CD4-positive, alpha-beta T cell (primary cell): ENCODE data around the gene RRP8. TPM values are rescaled to one million over a fixed set of nuclear protein-coding genes. Genes with fewer than 3 reads are reported as not detected.

Source experiments
- ATAC-seq: fragments of 200-7000 bp; cut with Tn5 transposase; one replicate; pipeline ENCODE4 v1.10.0; 2022; ENCODE audit warnings: mild to moderate bottlenecking; ENCODE audit not compliant: poor library complexity
- CTCF ChIA-PET: fragments of 350-600 bp; sonication (Branson Sonifier 250); formaldehyde crosslinking; loops from one replicate; lab custom pipeline; 2021; ENCODE audit warnings: antibody characterized with exemption, inconsistent platforms; lab: Charles Lee
- POLR2A ChIA-PET: fragments of 350-600 bp; sonication (Branson Sonifier 250); formaldehyde crosslinking; loops from one replicate; lab custom pipeline; 2021; ENCODE audit warnings: antibody characterized with exemption, inconsistent platforms; lab: Charles Lee
- DNase-seq, 14 experiments: peaks; one replicate each; pipeline ENCODE4 v3.0.0-alpha.2; 2013 to 2020; ENCODE audit warnings: mixed read lengths in 2 of 14
- H3K27ac ChIP-seq, 2 donors: one replicate each; pipeline versions ENCODE4 v1.5.1 to v1.7.0; 2013; ENCODE audit warnings: low read length in 2 of 2, low read depth in 1 of 2, mild to moderate bottlenecking in 1 of 2
- H3K27me3 ChIP-seq, 2 experiments: 1 replicate in 1 of 2; 2 replicates in 1 of 2; pipeline versions ENCODE4 v1.6.1 to v1.7.0; 2013; ENCODE audit warnings: low read length in 2 of 2, control low read depth in 1 of 2, mild to moderate bottlenecking in 1 of 2, moderate library complexity in 1 of 2; ENCODE audit not compliant: insufficient read depth in 2 of 2, control insufficient read depth in 1 of 2
- H3K36me3 ChIP-seq: one replicate; pipeline ENCODE4 v1.6.1; 2013; ENCODE audit warnings: low read length, control low read depth; ENCODE audit not compliant: insufficient read depth
- H3K4me1 ChIP-seq: one replicate; pipeline ENCODE4 v1.6.1; 2013; ENCODE audit warnings: low read length, control low read depth; ENCODE audit not compliant: insufficient read depth
- H3K4me3 ChIP-seq: one replicate; pipeline ENCODE4 v1.5.1; 2013; ENCODE audit warnings: mild to moderate bottlenecking, low read length, moderate library complexity
- H3K9me3 ChIP-seq, 2 experiments: 1 replicate in 1 of 2; 2 replicates in 1 of 2; pipeline versions ENCODE4 v1.6.1 to v1.7.0; 2013; ENCODE audit warnings: low read length in 2 of 2, mild to moderate bottlenecking in 2 of 2, control low read depth in 1 of 2, moderate library complexity in 1 of 2; ENCODE audit not compliant: control insufficient read depth in 1 of 2, insufficient read depth in 1 of 2
- H3K27ac Mint-ChIP-seq: one replicate; pipeline ENCODE4 v1.8.0; 2020; ENCODE audit warnings: mixed read lengths
- H3K27me3 Mint-ChIP-seq: one replicate; pipeline ENCODE4 v1.8.0; 2021; ENCODE audit warnings: mixed read lengths
- H3K36me3 Mint-ChIP-seq: one replicate; pipeline ENCODE4 v1.8.0; 2021; ENCODE audit warnings: low read depth, mixed read lengths
- H3K4me1 Mint-ChIP-seq: one replicate; pipeline ENCODE4 v1.8.0; 2021; ENCODE audit warnings: low read depth, mixed read lengths
- H3K4me3 Mint-ChIP-seq: one replicate; pipeline ENCODE4 v1.8.0; 2020; ENCODE audit warnings: mild to moderate bottlenecking, mixed read lengths
- H3K9me3 Mint-ChIP-seq: one replicate; pipeline ENCODE4 v1.8.0; 2020; ENCODE audit warnings: mixed read lengths
- intact Hi-C, 2 experiments: fragments of 100-400 bp; cut with DNase I in 1 of 2; cut with micrococcal nuclease in 1 of 2; formaldehyde crosslinking; loops; one replicate each; pipeline versions ENCODE4 v1.15.1 to v1.9.0; 2023 to 2025; cut with DNase I, micrococcal nuclease
- total RNA-seq, 174 experiments: library from RNA in 2 of 174; stranded (reverse) in 2 of 174; gene quantifications; one replicate each; pipeline ENCODE4 v1.2.3 and lab custom pipeline; 2021 to 2026
- TF ChIP-seq, protein P1 (sequence below): fragments of 200-600 bp; IDR thresholded peaks from one replicate; pipeline ENCODE4 v1.8.0; 2022; ENCODE audit warnings: antibody characterized with exemption, mild to moderate bottlenecking

Gene RRP8
- total RNA-seq, 2 experiments from 2014 or later = 25.7 to 27.3 TPM

DNA sequence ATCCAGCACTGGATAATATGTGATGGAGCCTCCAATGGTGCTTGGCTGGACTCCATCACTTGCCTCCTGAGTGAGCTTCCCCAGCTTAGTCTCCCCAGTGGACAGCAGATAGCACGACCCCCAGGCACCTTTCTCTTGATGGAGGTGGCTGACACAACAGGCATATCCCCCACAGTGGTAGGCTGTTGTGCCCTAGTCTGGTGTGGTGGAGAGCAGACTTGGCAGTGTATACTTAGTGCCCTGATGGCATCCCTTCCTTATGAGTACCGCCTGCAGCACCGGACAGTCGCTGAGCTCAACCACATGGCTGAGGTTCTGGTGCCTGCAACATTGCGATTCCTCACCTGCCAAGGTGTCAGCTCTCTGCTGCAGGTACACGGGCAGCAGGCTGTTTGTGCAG, 56.2 kb downstream of the RRP8 start:
- H3K27ac Mint-ChIP-seq = no peak overlapping the region
- TF ChIP-seq, protein P1, sequence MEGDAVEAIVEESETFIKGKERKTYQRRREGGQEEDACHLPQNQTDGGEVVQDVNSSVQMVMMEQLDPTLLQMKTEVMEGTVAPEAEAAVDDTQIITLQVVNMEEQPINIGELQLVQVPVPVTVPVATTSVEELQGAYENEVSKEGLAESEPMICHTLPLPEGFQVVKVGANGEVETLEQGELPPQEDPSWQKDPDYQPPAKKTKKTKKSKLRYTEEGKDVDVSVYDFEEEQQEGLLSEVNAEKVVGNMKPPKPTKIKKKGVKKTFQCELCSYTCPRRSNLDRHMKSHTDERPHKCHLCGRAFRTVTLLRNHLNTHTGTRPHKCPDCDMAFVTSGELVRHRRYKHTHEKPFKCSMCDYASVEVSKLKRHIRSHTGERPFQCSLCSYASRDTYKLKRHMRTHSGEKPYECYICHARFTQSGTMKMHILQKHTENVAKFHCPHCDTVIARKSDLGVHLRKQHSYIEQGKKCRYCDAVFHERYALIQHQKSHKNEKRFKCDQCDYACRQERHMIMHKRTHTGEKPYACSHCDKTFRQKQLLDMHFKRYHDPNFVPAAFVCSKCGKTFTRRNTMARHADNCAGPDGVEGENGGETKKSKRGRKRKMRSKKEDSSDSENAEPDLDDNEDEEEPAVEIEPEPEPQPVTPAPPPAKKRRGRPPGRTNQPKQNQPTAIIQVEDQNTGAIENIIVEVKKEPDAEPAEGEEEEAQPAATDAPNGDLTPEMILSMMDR = no peak
- Histone ChIP-seq H3K27me3 (no peaks in the 10 kb centered on the region), H3K4me3 (no peak overlapping the region), H3K27ac (no peak overlapping the region), H3K4me1 (peaks cover 12% of the 10 kb centered on the region), H3K36me3 (peaks cover 21% of the 10 kb centered on the region), H3K9me3 (no peaks in the 10 kb centered on the region)
- ATAC-seq = no peak
- intact Hi-C loops = no loop called here
- no peaks in the 10 kb centered on the region for H3K9me3 Mint-ChIP-seq
- no peaks in the 10 kb centered on the region for H3K27me3 Mint-ChIP-seq
- H3K4me1 Mint-ChIP-seq = no peaks in the 10 kb centered on the region
- H3K4me3 Mint-ChIP-seq = no peak overlapping the region
- ChIA-PET POLR2A (no interaction called here), CTCF (no interaction called here)
- peaks cover 22% of the 10 kb centered on the region for H3K36me3 Mint-ChIP-seq
- DNase-seq = no peak

DNA sequence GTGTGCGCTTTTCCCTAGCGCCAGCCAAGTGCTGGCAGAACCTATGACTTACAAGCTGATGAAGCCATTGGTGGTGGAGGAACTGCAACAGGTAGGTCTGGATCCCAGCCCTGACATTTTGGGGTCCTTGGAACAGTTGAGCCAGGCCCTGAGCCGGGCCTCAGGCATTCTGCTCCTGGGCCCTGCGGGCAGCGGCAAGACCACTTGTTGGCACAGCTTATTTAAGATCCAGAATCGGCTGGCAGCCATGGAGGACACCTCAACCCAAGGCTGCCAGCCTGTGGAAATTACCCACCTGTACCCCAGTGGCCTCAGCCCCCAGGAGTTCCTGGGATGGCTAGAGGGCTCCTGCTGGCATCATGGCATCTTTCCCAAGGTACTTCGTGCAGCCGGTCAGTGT, 56.7 kb downstream of the RRP8 start:
- H3K4me1 ChIP-seq = peaks cover 12% of the 10 kb centered on the region
- no peak overlapping the region for H3K27ac Mint-ChIP-seq
- no peaks in the 10 kb centered on the region for H3K9me3 Mint-ChIP-seq
- no peaks in the 10 kb centered on the region for H3K4me1 Mint-ChIP-seq
- no peak overlapping the region for H3K4me3 ChIP-seq
- no peaks in the 10 kb centered on the region for H3K9me3 ChIP-seq
- peaks cover 22% of the 10 kb centered on the region for H3K36me3 Mint-ChIP-seq
- intact Hi-C loops = no loop called here
- no peak for DNase-seq
- CTCF ChIA-PET = no interaction called here
- H3K27ac ChIP-seq = no peak overlapping the region
- H3K27me3 ChIP-seq = no peaks in the 10 kb centered on the region
- H3K27me3 Mint-ChIP-seq = no peaks in the 10 kb centered on the region
- peaks cover 21% of the 10 kb centered on the region for H3K36me3 ChIP-seq
- no peak for ATAC-seq
- POLR2A ChIA-PET = no interaction called here
- TF ChIP-seq, protein P1 = no peak
- H3K4me3 Mint-ChIP-seq = no peak overlapping the region

DNA sequence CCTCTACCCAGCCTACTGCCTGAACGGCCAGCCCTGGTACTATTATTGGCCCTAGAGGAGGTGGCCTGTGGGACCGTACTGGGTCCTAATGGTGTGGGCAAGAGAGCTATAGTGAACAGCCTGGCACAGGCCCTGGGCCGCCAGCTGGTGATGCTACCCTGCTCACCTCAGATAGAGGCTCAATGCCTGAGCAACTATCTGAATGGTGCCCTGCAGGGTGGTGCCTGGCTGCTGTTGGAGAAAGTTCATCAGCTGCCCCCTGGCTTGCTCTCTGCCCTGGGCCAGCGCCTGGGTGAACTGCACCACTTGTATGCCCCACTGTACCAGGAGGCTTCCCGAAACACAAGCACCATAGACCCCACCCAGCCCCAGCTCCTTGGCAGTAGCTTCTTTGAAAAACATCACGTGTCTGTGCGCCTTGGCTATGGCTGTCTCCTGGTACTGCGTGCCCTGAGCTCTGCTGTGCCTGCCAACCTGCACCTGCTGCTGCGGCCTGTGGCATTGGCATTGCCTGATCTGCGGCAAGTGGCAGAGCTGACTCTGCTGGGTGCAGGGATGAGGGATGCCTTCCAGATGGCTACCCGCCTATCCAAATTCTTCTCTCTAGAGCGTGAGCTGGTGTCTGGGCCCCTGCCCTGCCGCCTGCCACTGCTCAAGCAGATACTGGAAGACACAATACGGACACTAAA, 57.4 kb downstream of the RRP8 start:
- no peak overlapping the region for H3K27ac ChIP-seq
- no peak overlapping the region for H3K27ac Mint-ChIP-seq
- H3K4me3 Mint-ChIP-seq = no peak overlapping the region
- DNase-seq = no peak
- H3K4me1 Mint-ChIP-seq = no peaks in the 10 kb centered on the region
- CTCF ChIA-PET = no interaction called here
- H3K9me3 ChIP-seq = no peaks in the 10 kb centered on the region
- H3K4me1 ChIP-seq = peaks cover 12% of the 10 kb centered on the region
- POLR2A ChIA-PET = no interaction called here
- H3K36me3 Mint-ChIP-seq = peaks cover 22% of the 10 kb centered on the region
- intact Hi-C loops = no loop called here
- no peaks in the 10 kb centered on the region for H3K9me3 Mint-ChIP-seq
- TF ChIP-seq, protein P1 = no peak
- H3K36me3 ChIP-seq = peaks cover 21% of the 10 kb centered on the region
- H3K27me3 Mint-ChIP-seq = no peaks in the 10 kb centered on the region
- ATAC-seq = no peak
- no peaks in the 10 kb centered on the region for H3K27me3 ChIP-seq
- H3K4me3 ChIP-seq = no peak overlapping the region

Other genes with a start within 250 kb of the RRP8 start
- 10 to 100 TPM; 70.9 to 75.0 TPM for gene SMPD1, start 213.1 kb downstream of the RRP8 start, total RNA-seq
- gene APBB1, start 184.5 kb downstream of the RRP8 start, total RNA-seq = 100 to 1,000 TPM; 182 to 184 TPM
- gene HPX, start 162.6 kb downstream of the RRP8 start, total RNA-seq = under 1 TPM; 0.52 to 0.87 TPM
- 10 to 100 TPM; 16.4 to 16.6 TPM for gene TRIM3, start 129.7 kb downstream of the RRP8 start, total RNA-seq
- 10 to 100 TPM; 78.1 to 80.5 TPM for gene ARFIP2, start 122.3 kb downstream of the RRP8 start, total RNA-seq
- gene TIMM10B, start 122.1 kb downstream of the RRP8 start, total RNA-seq = 10 to 100 TPM; 68.5 to 68.6 TPM
- gene DNHD1, start 106.3 kb downstream of the RRP8 start, total RNA-seq = 10 to 100 TPM; 44.1 to 46.8 TPM
- 10 to 100 TPM; 19.2 to 21.0 TPM for gene ILK, start 158 bp upstream of the RRP8 start, total RNA-seq
- 100 to 1,000 TPM; 154 to 164 TPM for gene TAF10, start 8.6 kb upstream of the RRP8 start, total RNA-seq
- 10 to 100 TPM; 29.7 to 34.4 TPM for gene TPP1, start 15.8 kb upstream of the RRP8 start, total RNA-seq
- gene DCHS1, start 52.2 kb upstream of the RRP8 start, total RNA-seq = 1 to 10 TPM; 9.7 TPM
- 10 to 100 TPM; 12.3 to 14.2 TPM for gene MRPL17, start 79.7 kb upstream of the RRP8 start, total RNA-seq
- gene OR2AG2, start 168.4 kb upstream of the RRP8 start, total RNA-seq = under 1 TPM in 1 of 2 experiments, not detected in 1; 0.06 TPM
- gene OR2AG1, start 179.4 kb upstream of the RRP8 start, total RNA-seq = not detected
- not detected for gene OR6A2, start 196.1 kb upstream of the RRP8 start, total RNA-seq
- gene OR10A5, start 242.1 kb upstream of the RRP8 start, total RNA-seq = not detected